Right cardiac atrium (tissue), 5 donors: ENCODE data around the gene NID2. TPM values are rescaled to one million over a fixed set of nuclear protein-coding genes. Genes with fewer than 3 reads are reported as not detected.

Source experiments
- ATAC-seq, 2 donors: fragments of 200-7000 bp; cut with Tn5 transposase; one replicate each; pipeline versions ENCODE4 v1.8.0 to v1.9.1; 2020; ENCODE audit warnings: moderate library complexity in 2 of 2, mild to moderate bottlenecking in 1 of 2
- DNase-seq, 3 donors: peaks; one replicate each; pipeline ENCODE4 v3.0.0-alpha.2; 2020
- H3K27ac ChIP-seq: one replicate; pipeline ENCODE4 v1.5.1; 2013; ENCODE audit warnings: mild to moderate bottlenecking, low read length, control low read depth, moderate library complexity
- H3K27me3 ChIP-seq: one replicate; pipeline ENCODE4 v1.6.1; 2013; ENCODE audit not compliant: control insufficient read depth, insufficient read depth
- H3K4me1 ChIP-seq: one replicate; pipeline ENCODE4 v1.6.1; 2013; ENCODE audit warnings: low read length; ENCODE audit not compliant: control insufficient read depth, insufficient read depth
- H3K4me3 ChIP-seq: one replicate; pipeline ENCODE4 v1.5.1; 2013; ENCODE audit warnings: low read length, control low read depth
- H3K9me3 ChIP-seq: one replicate; pipeline ENCODE4 v1.6.1; 2013; ENCODE audit warnings: low read length; ENCODE audit not compliant: control insufficient read depth
- WGBS: extraction: QIAGEN DNeasy Blood & Tissue Kit; methylation state at CpG from one replicate; pipeline ENCODE4 v1.1.7; 2013; 5-methylcytosine and 5-hydroxymethylcytosine counted together
- intact Hi-C, 4 donors: fragments of 100-400 bp; cut with DNase I; formaldehyde crosslinking; loops; one replicate each; pipeline versions ENCODE4 v1.11.0 to v1.14.0; 2022 to 2023
- polyA plus RNA-seq: library from polyadenylated mRNA; stranded (reverse); fragments of 200-250 nt; gene quantifications from one replicate; pipeline ENCODE4 v1.2.3, GENCODE V29; 2013
- total RNA-seq, 4 donors: library from RNA; stranded (reverse); fragmentation: NEBNext Ultra II Directional; extraction: Animal tissue kit (Norgen Biotek cat#: 25700); gene quantifications; one replicate each; pipeline ENCODE4 v1.2.1, GENCODE V29; 2021
- donor health status: healthy with polysubstance abuse.
- donor health status: DM: no; HTN: yes; CAD: no.
- donor health status: DM: no; HTN: no; CAD: no.
- donor health status: DM: no; HTN: yes; CAD: no; lungs with severe emphysema.
- donor health status: DM: yes; HTN: yes; CAD: no.

The NID2 gene
- total and polyA plus RNA-seq, 5 donors = 18.9 to 38.1 (median 25.9) TPM

GRCh38 chr14:52013984-52014600 is 54.8 kb downstream of the NID2 start:
- H3K4me1 ChIP-seq = peaks cover 25% of the 10 kb centered on the region
- H3K4me3 ChIP-seq = no peak overlapping the region
- intact Hi-C loops = loop anchor here in 1 of 4 donors (10.0 kb wide), 1 partner anchor 51 kb away; the partner anchor contains the start of gene NID2
- DNase-seq (peak in 2 of 3 donors; percentile 49 to 53), ATAC-seq (peak; percentile 5 to 6)
- 53% methylated on average over 11 of the region's 11 CpGs for WGBS
- peak overlapping the region; percentile 46 for H3K27ac ChIP-seq
- no peaks in the 10 kb centered on the region for H3K27me3 ChIP-seq
- no peaks in the 10 kb centered on the region for H3K9me3 ChIP-seq

GRCh38 chr14:52012635-52013034 is 56.2 kb downstream of the NID2 start:
- H3K27ac ChIP-seq = peak overlapping the region; percentile 66
- WGBS = 19% methylated on average over 4 of the region's 4 CpGs
- no peaks in the 10 kb centered on the region for H3K9me3 ChIP-seq
- no peaks in the 10 kb centered on the region for H3K27me3 ChIP-seq
- H3K4me3 ChIP-seq = no peak overlapping the region
- DNase-seq (peak; percentile 69 to 87 (median 85)), ATAC-seq (peak; percentile 71 to 84)
- H3K4me1 ChIP-seq = peaks cover 23% of the 10 kb centered on the region
- intact Hi-C loops = loop anchor here in 1 of 4 donors (10.0 kb wide), 1 partner anchor 52 kb away; the partner anchor contains the start of gene NID2

- Histone ChIP-seq H3K4me3 (no peak overlapping the region), H3K27ac (peak overlapping the region; percentile 48), H3K9me3 (no peaks in the 10 kb centered on the region), H3K27me3 (no peaks in the 10 kb centered on the region), H3K4me1 (peaks cover 18% of the 10 kb centered on the region)
- 69% methylated on average over 9 of the region's 9 CpGs for WGBS
- intact Hi-C loops = loop anchor here in 1 of 4 donors (10.0 kb wide), 1 partner anchor 53 kb away; the partner anchor contains the start of gene NID2
- DNase-seq (no peak), ATAC-seq (no peak)
These were observed 57.3 kb downstream of the NID2 start for GRCh38 chr14:52011523-52011922.

GRCh38 chr14:52010173-52010693 is 58.6 kb downstream of the NID2 start:
- Histone ChIP-seq H3K9me3 (no peaks in the 10 kb centered on the region), H3K4me3 (no peak overlapping the region), H3K4me1 (peaks cover 16% of the 10 kb centered on the region), H3K27ac (peak overlapping the region; percentile 58), H3K27me3 (no peaks in the 10 kb centered on the region)
- DNase-seq (no peak), ATAC-seq (peak; percentile 25 to 61)
- intact Hi-C loops = loop anchor here in 1 of 4 donors (10.0 kb wide), 1 partner anchor 55 kb away; the partner anchor contains the start of gene NID2
- WGBS = 61% methylated on average over 3 of the region's 3 CpGs

- DNase-seq (no peak), ATAC-seq (no peak)
- H3K9me3 ChIP-seq = no peaks in the 10 kb centered on the region
- peaks cover 7% of the 10 kb centered on the region for H3K4me1 ChIP-seq
- H3K4me3 ChIP-seq = no peak overlapping the region
- H3K27me3 ChIP-seq = no peaks in the 10 kb centered on the region
- H3K27ac ChIP-seq = no peak overlapping the region
- 96% methylated on average over 4 of the region's 4 CpGs for WGBS
- intact Hi-C loops = loop anchor here in 1 of 4 donors (5.0 kb wide), 1 partner anchor 59 kb away; the partner anchor contains the start of gene NID2
These were observed 60.7 kb downstream of the NID2 start for GRCh38 chr14:52008136-52008535.

GRCh38 chr14:52007637-52008036 is 61.2 kb downstream of the NID2 start:
- H3K4me1 ChIP-seq = peaks cover 8% of the 10 kb centered on the region
- ATAC-seq = no peak
- H3K9me3 ChIP-seq = no peaks in the 10 kb centered on the region
- no peak overlapping the region for H3K27ac ChIP-seq
- DNase-seq = no peak
- WGBS = 79% methylated on average over 1 of the region's 1 CpG
- intact Hi-C loops = loop anchor here in 1 of 4 donors (5.0 kb wide), 1 partner anchor 60 kb away; the partner anchor contains the start of gene NID2
- no peaks in the 10 kb centered on the region for H3K27me3 ChIP-seq
- H3K4me3 ChIP-seq = no peak overlapping the region

- Histone ChIP-seq H3K4me1 (peaks cover 9% of the 10 kb centered on the region), H3K27me3 (no peaks in the 10 kb centered on the region), H3K27ac (no peak overlapping the region), H3K4me3 (no peak overlapping the region), H3K9me3 (no peaks in the 10 kb centered on the region)
- ATAC-seq (no peak), DNase-seq (no peak)
- intact Hi-C loops = loop anchor here in 1 of 4 donors (5.0 kb wide), 1 partner anchor 60 kb away; the partner anchor contains the start of gene NID2
- 90% methylated on average over 1 of the region's 1 CpG for whole genome bisulfite sequencing
These were observed 61.6 kb downstream of the NID2 start for GRCh38 chr14:52007211-52007610.

GRCh38 chr14:52006361-52006760 is 62.5 kb downstream of the NID2 start:
- intact Hi-C loops = loop anchor here in 1 of 4 donors (5.0 kb wide), 1 partner anchor 61 kb away; the partner anchor contains the start of gene NID2
- DNase-seq (no peak), ATAC-seq (no peak)
- Histone ChIP-seq H3K9me3 (no peaks in the 10 kb centered on the region), H3K27me3 (no peaks in the 10 kb centered on the region), H3K4me3 (no peak overlapping the region), H3K4me1 (peaks cover 8% of the 10 kb centered on the region), H3K27ac (peak overlapping the region; percentile 31)
- 79% methylated on average over 3 of the region's 3 CpGs for WGBS

GRCh38 chr14:52005625-52006024 is 63.2 kb downstream of the NID2 start:
- Histone ChIP-seq H3K4me3 (no peak overlapping the region), H3K27ac (no peak overlapping the region), H3K9me3 (no peaks in the 10 kb centered on the region), H3K27me3 (no peaks in the 10 kb centered on the region), H3K4me1 (peaks cover 8% of the 10 kb centered on the region)
- DNase-seq (no peak), ATAC-seq (no peak)
- intact Hi-C loops = loop anchor here in 1 of 4 donors (5.0 kb wide), 1 partner anchor 62 kb away; the partner anchor contains the start of gene NID2
- 60% methylated on average over 2 of the region's 2 CpGs for WGBS

GRCh38 chr14:52003324-52003723 is 65.5 kb downstream of the NID2 start:
- Histone ChIP-seq H3K4me3 (no peak overlapping the region), H3K27ac (no peak overlapping the region), H3K27me3 (no peaks in the 10 kb centered on the region), H3K9me3 (no peaks in the 10 kb centered on the region), H3K4me1 (peaks cover 8% of the 10 kb centered on the region)
- no peak for DNase-seq
- intact Hi-C loops = loop anchor here in 1 of 4 donors (5.0 kb wide), 1 partner anchor 129 kb away; no protein-coding TSS in a partner anchor
- ATAC-seq = peak; percentile 85 to 86
- 26% methylated on average over 3 of the region's 3 CpGs for WGBS

GRCh38 chr14:52002542-52002941 is 66.3 kb downstream of the NID2 start:
- Histone ChIP-seq H3K4me1 (peaks cover 8% of the 10 kb centered on the region), H3K27me3 (no peaks in the 10 kb centered on the region), H3K27ac (no peak overlapping the region), H3K4me3 (no peak overlapping the region), H3K9me3 (no peaks in the 10 kb centered on the region)
- 72% methylated on average over 4 of the region's 4 CpGs for WGBS
- ATAC-seq (peak in 1 of 2 donors; percentile 42), DNase-seq (no peak)
- intact Hi-C loops = loop anchor here in 1 of 4 donors (5.0 kb wide), 1 partner anchor 130 kb away; no protein-coding TSS in a partner anchor
